Tibial artery (tissue), 4 donors: ENCODE results near the gene NIFK.

Experiments
- DNase-seq, 2 donors: peaks; one replicate each; pipeline ENCODE4 v3.0.0-alpha.2; 2019
- H3K27ac ChIP-seq, 2 donors: fragments of 200-600 bp; sonication (generic) in 1 of 2; 1 replicate in 1 of 2; 2 replicates in 1 of 2; pipeline ENCODE4 v1.5.1; 2018 to 2019; ENCODE audit warnings: mild to moderate bottlenecking in 1 of 2
- H3K27me3 ChIP-seq, 2 donors: fragments of 200-600 bp; sonication (generic) in 1 of 2; one replicate each; pipeline versions ENCODE4 v1.5.1 to v1.6.0; 2016 to 2019
- H3K36me3 ChIP-seq, 3 donors: fragments of 200-600 bp; sonication (generic) in 2 of 3; one replicate each; pipeline ENCODE4 v1.5.1; 2016 to 2019; ENCODE audit warnings: mild to moderate bottlenecking in 2 of 3
- H3K4me1 ChIP-seq, 4 donors: fragments of 200-600 bp; sonication (generic) in 2 of 4; 1 replicate in 3 of 4; 2 replicates in 1 of 4; pipeline ENCODE4 v1.5.1; 2016 to 2019
- H3K4me3 ChIP-seq, 2 donors: fragments of 200-600 bp; sonication (generic) in 1 of 2; 1 replicate in 1 of 2; 2 replicates in 1 of 2; pipeline ENCODE4 v1.5.1; 2018 to 2019; ENCODE audit warnings: mild to moderate bottlenecking in 2 of 2
- H3K9me3 ChIP-seq, 3 donors: fragments of 200-600 bp; sonication (generic) in 1 of 3; one replicate each; pipeline ENCODE4 v1.5.1; 2016 to 2019
- intact Hi-C: fragments of 100-400 bp; cut with DNase I; formaldehyde crosslinking; loops from one replicate; pipeline ENCODE4 v1.15.0; 2023; ENCODE audit warnings: low total_unique reads
- TF ChIP-seq, protein P1 (sequence below), 2 experiments: fragments of 200-600 bp in 1 of 2; fragments of 450-650 bp in 1 of 2; IDR thresholded peaks; one replicate each; pipeline ENCODE4 v1.5.1; 2017 to 2019; ENCODE audit warnings: antibody characterized with exemption in 2 of 2, mild to moderate bottlenecking in 1 of 2, moderate library complexity in 1 of 2

NIFK gene

DNA sequence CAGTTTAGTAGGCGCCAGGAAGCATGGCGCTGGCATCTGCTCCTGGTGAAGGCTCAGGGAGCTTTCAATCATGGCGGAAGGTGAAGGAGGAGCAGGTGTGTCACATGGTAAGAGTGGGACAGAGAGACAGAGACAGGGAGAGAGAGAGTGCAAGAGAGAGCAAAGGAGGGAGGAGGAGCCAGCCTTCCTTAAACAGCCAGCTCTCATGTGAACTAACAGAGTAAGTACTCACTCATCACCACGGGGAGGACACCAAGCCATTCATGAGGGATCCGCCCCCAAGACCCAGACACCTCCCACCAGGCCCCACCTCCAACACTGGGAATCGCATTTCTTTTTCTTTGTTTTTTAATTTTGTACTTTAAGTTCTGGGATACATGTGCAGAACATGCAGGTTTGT lies 46.6 kb downstream of the NIFK start:
- intact Hi-C loops: no loop called here
- Histone ChIP-seq H3K27me3 (no peaks in the 10 kb centered on the region), H3K27ac (no peak overlapping the region), H3K9me3 (no peaks in the 10 kb centered on the region), H3K36me3 (no peaks in the 10 kb centered on the region), H3K4me1 (peaks cover 0 to 21% (median 12%) of the 10 kb centered on the region in 4 donors), H3K4me3 (no peak overlapping the region)
- DNase-seq: no peak
- TF ChIP-seq, protein P1, sequence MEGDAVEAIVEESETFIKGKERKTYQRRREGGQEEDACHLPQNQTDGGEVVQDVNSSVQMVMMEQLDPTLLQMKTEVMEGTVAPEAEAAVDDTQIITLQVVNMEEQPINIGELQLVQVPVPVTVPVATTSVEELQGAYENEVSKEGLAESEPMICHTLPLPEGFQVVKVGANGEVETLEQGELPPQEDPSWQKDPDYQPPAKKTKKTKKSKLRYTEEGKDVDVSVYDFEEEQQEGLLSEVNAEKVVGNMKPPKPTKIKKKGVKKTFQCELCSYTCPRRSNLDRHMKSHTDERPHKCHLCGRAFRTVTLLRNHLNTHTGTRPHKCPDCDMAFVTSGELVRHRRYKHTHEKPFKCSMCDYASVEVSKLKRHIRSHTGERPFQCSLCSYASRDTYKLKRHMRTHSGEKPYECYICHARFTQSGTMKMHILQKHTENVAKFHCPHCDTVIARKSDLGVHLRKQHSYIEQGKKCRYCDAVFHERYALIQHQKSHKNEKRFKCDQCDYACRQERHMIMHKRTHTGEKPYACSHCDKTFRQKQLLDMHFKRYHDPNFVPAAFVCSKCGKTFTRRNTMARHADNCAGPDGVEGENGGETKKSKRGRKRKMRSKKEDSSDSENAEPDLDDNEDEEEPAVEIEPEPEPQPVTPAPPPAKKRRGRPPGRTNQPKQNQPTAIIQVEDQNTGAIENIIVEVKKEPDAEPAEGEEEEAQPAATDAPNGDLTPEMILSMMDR (IDR thresholded peaks at IDR 0.05): no peak

DNA sequence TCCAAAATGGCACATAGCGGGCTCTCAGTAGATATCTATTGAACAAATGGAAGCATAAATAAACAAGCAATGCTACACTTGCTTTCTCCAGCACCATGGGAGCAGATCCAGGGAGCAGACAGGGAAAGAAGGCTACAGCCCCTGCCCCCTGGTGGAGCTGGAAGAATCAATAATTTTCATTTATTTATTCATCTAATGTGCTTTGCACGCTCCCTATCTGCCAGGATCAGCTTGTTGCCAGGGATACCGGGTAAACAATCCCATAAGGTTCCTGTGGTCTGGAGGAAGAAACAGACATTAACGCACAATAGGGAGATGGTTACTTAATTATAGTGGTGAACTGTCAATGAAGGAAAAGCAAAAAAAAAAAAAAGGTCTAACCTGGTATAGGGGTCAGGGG lies 47.3 kb downstream of the NIFK start:
- intact Hi-C loops: no loop called here
- TF ChIP-seq, protein P1 (IDR thresholded peaks at IDR 0.05): no peak
- Histone ChIP-seq H3K4me1 (peaks cover 0 to 14% (median 6%) of the 10 kb centered on the region in 4 donors), H3K4me3 (no peak overlapping the region), H3K27me3 (no peaks in the 10 kb centered on the region), H3K9me3 (no peaks in the 10 kb centered on the region), H3K27ac (no peak overlapping the region), H3K36me3 (no peaks in the 10 kb centered on the region)
- no peak for DNase-seq

DNA sequence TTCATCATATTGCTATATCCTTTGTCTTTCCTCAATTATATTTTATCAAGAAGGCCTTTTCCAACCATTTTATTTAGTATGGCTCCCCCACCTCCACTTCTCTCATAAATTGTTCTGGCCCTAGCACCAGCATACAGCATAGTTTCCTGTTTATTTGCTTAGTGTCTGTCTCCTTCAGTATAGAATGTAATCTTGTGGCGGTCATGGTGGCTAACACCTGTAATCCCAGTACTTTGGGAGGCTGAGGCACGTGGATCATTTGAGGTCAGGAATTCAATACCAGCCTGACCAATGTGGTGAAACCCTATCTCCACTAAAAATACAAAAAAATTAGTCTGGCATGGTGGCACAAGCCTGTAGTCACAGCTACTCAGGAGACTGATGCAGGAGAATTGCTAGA lies 47.9 kb downstream of the NIFK start:
- H3K36me3 ChIP-seq: no peaks in the 10 kb centered on the region
- H3K4me1 ChIP-seq: peaks cover 0 to 8% (median under 1%) of the 10 kb centered on the region in 4 donors
- H3K27me3 ChIP-seq: no peaks in the 10 kb centered on the region
- H3K4me3 ChIP-seq: no peak overlapping the region
- TF ChIP-seq, protein P1 (IDR thresholded peaks at IDR 0.05): no peak
- intact Hi-C loops: no loop called here
- peaks cover 0 to 3% (median 0%) of the 10 kb centered on the region in 3 donors for H3K9me3 ChIP-seq
- no peak overlapping the region for H3K27ac ChIP-seq
- DNase-seq: no peak

DNA sequence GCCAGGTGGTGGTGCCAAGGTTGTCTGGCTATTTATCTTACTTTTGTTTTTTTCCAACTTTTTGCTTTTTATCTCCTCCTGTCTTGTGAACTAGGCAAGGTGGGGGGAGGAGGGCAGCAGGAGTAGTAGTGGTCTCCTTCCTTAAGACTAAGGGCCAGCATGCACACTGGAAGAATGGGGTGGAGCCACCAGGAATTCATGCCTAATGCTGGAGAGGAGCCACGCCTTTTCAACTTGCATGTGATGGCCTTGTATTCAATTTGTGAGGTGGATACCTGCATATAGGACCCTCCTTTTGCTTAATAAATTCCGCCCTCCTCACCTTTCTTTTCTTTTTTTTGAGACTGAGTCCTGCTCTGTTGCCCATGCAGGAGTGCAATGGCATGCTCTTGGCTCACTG lies 49.8 kb downstream of the NIFK start:
- no peak for DNase-seq
- Histone ChIP-seq H3K9me3 (peaks cover 8 to 22% (median 18%) of the 10 kb centered on the region in 3 donors), H3K36me3 (peaks cover 0 to 8% (median 3%) of the 10 kb centered on the region in 3 donors), H3K27me3 (no peaks in the 10 kb centered on the region), H3K4me3 (no peak overlapping the region), H3K4me1 (peaks cover 0 to 7% (median 0%) of the 10 kb centered on the region in 4 donors), H3K27ac (no peak overlapping the region)
- TF ChIP-seq, protein P1 (IDR thresholded peaks at IDR 0.05): no peak
- intact Hi-C loops: no loop called here

DNA sequence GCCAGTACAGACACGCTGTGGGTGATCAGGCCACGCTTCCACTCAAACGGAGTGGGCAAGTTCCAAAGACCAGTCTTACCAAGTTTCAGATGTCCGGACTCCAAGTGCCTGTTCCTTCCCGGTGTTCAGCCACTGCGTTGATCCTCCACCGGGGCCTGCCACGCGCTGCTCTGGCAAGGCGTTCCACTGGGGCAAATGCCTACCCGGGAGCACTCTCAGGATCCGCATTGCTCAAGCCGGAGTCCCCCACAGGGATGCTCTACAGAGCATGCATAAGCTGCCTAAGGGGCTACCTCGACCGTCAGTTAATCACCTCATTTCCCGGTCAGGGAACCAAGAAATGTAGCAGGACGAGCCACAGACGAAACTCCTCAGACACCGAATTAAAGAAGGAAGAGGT lies 50.5 kb downstream of the NIFK start:
- peaks cover 0 to 8% (median 3%) of the 10 kb centered on the region in 3 donors for H3K36me3 ChIP-seq
- peaks cover 8 to 24% (median 24%) of the 10 kb centered on the region in 3 donors for H3K9me3 ChIP-seq
- no peak for DNase-seq
- intact Hi-C loops: no loop called here
- peaks cover 0 to 7% (median 0%) of the 10 kb centered on the region in 4 donors for H3K4me1 ChIP-seq
- H3K4me3 ChIP-seq: no peak overlapping the region
- H3K27me3 ChIP-seq: no peaks in the 10 kb centered on the region
- TF ChIP-seq, protein P1 (IDR thresholded peaks at IDR 0.05): no peak
- no peak overlapping the region for H3K27ac ChIP-seq
